GM18951 (cell line): ENCODE measurements around the gene PKN3.
"Not testable (repeated sequence)": the region's sequence is repeated elsewhere in the genome, so short reads cannot be mapped to it uniquely, and the experiment has no call there.

Experiments
- POLR2A ChIP-seq: IDR thresholded peaks from 4 replicates; pipeline ENCODE4 v1.6.1; 2011; ENCODE audit warnings: mild to moderate bottlenecking; ENCODE audit not compliant: insufficient read length, insufficient read depth; ENCODE audit errors: extremely low read depth
- in situ Hi-C: fragments of 300-500 bp; cut with MboI; formaldehyde crosslinking; loops from one replicate; pipeline ENCODE4 v1.12.0; 2022; ENCODE audit warnings: low sequenced_read_pairs, mixed read lengths, inconsistent platforms; ENCODE audit not compliant: unreplicated experiment

PKN3 gene

DNA sequence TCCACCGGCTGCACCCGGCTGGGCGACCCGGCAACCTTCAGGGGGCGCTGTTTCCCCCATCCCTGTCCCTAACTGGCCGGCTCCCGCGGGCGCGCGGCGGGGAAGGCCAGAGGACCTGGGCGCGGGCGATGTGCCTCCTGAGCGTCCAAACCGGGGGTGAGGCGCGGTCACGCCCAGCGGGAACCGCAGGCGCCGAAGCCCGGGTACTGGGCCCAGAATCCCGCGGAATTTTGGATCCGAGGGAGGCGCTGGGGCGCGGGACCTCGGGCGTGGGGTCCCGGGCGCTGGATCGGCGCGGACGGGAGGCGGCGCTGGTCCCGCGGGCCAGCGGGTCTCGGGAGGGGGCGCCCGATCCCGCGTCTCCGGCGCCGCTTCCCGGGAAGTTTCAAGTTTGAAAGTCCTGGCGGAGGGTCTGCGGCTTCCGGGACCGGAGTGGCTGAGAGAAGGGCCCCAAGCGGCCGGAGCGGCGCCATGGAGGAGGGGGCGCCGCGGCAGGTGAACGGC is at the start of gene PKN3:
Gene PKN3 (plus strand): TSS at position 59 of the 504 bp plus-strand sequence. CDS start 413 bp downstream, at position 472.
- TF ChIP-seq POLR2A, result peak; percentile 58
- in situ Hi-C loops, result no loop called here

DNA sequence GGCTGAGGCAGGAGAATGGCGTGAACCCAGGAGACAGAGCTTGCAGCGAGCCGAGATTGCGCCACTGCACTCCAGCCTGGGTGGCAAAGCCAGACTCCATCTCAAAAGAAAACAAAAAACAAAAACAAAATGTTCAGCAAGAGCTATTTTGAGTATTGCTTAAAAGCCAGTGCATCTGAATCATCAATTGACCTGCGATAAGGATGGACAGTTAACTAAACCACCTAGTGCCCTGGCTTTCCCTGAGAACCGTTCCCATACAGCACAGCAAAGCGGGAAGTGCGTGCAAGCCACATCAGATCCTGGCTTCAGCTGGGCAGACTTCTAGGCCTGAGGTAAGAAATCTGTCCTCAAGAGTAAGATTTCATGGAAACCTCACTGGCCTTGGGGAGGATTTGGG is 48.4 kb upstream of the PKN3 start:
- no peak for TF ChIP-seq POLR2A
- in situ Hi-C loops, result no loop called here

DNA sequence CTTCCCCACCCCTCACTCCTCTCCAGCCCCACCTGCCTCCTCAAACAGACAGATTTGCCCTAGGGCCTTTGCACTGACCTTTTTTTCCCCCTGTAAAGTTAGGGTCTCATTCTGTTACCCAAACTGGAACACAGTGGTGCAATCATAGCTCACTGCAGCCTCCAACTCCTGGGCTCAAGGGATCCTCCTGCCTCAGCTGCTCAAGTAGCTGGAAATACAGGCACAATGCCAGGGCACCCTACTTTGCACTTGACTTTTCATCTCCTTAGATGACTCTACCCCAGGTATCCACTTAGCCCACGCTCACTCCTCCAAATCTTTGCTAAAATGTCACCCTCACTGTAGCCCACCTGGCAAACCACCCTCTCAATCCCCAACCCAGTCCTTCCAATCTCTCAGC is 47.8 kb upstream of the PKN3 start:
- no peak for TF ChIP-seq POLR2A

DNA sequence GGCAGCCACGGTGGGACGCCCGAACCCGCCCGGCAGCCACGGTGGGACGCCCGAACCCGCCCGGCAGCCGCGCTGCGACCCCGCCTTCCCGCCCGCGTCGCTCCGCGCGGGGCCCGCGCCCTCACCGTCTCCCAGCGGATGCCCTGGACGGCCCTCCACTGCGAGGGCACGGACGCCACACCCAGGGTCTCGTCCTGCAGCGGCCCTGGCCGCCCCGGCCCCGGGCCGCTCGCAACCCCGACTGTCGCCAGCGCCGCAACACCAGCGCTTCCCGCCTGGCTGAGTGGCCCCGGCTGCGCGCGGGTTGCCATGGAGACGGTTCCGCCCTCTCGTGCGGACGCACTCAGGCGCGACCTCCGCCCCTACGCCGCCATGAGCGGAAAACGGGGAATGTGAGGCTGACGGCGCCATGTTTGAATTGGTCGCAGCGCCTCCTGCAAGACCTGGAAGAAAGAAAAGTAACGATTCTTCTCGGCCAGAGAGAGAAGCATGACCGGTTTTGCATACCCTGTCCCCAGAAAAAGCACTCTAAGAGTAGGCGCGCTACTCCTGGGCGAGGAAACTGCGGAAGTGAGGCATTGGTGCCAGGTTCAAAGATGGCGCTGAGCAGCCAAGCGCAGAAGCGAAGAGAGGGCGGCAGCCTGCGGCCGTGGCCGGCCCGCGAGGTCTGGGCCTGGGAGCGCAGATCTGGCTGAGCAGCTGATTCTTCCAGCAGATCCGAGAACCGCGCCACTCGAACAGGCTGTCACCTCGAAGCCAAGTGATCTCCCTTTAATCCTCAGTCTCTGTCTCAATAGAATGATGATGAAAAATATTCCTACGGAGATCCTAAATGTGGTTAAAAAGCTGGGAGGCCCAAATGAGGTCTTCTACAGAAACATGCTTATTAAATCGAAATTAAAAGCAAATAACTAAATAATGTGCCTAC is 45.6 kb upstream of the PKN3 start, which contains the start of gene DYNC2I2:
Gene DYNC2I2 (minus strand): TSS at position 432 of the 928 bp plus-strand sequence. CDS start 121 bp downstream, at position 311.
- peak; percentile 75 for TF ChIP-seq POLR2A
- in situ Hi-C loops, result no loop called here

More for the DNA sequence above, 47.8 kb upstream of the PKN3 start:
- in situ Hi-C loops, result no loop called here

DNA sequence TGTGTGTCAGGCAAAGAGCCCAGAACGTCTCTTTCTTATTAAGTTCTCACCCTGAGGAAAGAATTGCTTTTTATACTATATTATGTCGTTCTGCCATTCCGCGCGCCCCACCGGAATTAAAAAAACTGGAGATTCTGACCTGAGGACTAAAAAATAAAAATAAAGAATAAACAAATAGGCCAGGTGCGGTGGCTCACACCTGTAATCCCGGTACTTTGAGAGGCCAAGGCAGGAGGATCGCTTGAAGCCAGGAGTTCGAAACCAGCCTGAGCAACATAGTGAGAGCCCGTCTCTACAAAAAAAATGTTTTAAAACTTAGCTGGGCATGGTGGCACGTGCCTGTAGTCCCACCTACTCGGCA is 45.0 kb upstream of the PKN3 start:
- in situ Hi-C loops, result no loop called here
- TF ChIP-seq POLR2A, result no peak

DNA sequence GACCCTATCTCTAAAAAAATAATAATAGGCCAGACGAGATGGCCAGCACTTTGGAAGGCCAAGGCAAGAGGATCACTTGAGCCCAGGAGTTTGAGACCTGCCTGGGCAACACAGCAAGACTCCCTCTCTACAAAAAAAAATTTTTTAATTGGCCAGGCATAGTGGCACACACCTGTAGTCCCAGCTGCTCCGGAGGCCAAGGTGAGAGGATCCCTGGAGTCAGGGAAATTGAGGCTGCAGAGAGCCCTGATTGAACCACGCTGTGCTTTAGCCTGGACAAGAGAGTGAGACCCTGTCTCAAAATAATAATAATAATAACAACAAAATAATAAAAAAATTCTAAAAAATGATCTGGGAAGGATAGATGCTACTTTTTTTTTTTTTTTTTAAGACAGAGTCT is 44.5 kb upstream of the PKN3 start:
- no peak for TF ChIP-seq POLR2A
- in situ Hi-C loops, result no loop called here

DNA sequence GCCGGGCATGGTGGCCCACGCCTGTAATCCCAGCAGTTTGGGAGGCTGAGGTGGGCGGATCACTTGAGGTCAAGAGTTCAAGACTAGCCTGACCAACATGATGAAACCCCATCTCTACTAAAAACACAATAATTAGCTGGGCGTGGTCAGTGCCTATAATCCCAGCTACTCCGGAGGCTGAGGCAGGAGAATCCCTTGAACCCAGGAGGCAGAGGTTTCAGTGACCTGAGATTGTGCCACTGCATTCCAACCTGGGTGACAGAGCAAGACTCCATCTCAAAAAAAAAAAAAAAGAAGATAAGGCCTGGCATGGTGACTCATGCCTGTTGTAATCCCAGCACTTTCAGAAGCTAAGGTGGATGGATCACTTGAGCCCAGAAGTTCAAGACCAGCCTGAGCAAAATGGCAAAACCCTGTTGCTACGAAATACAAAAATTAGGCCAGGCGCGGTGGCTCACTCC is 35.8 kb upstream of the PKN3 start:
- in situ Hi-C loops, result not testable (repeated sequence)

DNA sequence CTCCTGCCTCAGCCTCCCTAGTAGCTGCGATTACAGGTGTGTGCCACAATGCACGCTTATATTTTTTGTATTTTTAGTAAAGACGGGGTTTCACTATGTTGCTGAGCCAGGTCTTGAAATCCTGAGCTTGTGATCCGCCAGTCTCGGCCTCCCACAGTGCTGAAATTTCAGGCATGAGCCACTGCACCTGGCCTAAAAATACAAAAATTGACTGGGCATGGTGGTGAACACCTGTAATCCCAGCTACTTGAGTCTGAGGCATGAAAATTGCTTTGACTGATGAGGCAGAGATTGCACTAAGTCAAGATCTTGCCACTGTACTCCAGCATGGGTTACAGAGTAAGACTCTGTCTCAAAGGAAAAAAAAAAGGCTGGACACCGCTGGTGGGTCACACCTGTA is 32.5 kb upstream of the PKN3 start:
- TF ChIP-seq POLR2A, result no peak
- in situ Hi-C loops, result no loop called here

DNA sequence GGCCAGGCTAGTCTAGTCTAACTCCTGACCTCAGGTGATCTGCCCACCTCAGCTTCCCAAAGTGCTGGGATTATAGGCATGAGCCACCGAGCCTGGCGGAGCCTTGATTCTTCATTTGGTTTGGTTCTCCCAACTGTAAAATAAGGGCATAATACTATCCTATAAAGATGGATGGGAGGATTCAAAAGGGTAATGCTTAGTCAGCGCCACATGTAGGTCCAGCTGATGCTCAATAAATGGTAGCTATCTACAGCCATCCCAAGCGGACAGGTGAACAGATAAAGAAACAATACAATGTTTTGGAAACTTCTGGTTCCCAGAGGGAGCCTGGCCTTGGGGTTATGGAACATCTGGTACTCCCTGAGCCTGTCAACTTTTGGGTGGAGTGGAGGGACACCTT is 26.9 kb upstream of the PKN3 start:
- in situ Hi-C loops, result no loop called here
- no peak for TF ChIP-seq POLR2A

DNA sequence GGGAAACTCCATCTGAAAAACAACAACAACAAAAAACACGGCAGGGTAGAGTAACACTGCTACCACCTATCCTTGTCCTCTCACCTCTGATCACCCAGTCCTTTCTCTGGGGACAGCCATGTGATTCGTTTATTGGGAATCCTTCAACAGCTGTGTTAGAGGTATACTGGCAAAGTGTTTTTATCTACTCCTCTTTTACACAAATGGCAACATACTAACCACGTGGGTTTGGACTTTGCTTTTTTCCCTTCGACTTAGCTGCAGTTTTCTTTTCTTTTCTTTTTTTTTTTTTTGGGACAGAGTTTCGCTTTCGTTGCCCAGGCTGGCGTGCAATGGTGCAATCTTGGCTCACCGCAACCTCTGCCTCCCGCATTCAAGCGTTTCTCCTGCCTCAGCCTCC is 24.5 kb upstream of the PKN3 start:
- no peak for TF ChIP-seq POLR2A

DNA sequence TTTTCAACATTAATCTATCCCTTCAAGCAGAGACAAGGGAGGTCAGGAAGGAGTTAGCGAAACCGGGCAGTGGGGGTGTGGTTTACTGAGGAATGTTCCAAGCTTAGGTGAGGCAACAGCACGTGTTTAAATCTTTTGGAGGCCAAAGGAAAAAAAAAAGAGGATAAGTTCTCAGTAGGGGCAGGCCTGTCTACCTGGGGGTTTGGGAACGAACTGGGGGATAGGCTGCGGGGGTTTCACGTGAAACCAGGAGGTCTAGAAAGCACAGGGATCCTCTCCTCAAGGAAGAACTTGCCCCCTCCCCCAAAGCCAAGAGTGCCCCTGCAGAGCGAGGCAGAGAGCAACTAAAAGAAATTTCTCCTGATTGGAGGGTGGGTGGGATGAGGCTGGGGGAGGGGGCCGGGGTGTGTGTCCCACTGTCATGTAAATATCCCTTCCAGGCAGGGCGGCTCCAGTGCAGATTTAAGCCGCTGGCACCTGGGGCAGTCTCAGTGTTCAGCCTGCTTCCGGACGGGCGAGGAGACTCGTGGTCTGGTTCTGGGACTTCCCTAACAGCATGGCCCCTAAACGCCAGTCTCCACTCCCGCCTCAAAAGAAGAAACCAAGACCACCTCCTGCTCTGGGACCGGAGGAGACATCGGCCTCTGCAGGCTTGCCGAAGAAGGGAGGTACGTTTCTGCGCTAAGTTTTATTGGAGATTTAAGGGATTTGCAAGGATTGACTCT is 18.8 kb upstream of the PKN3 start:
- in situ Hi-C loops, result no loop called here
- TF ChIP-seq POLR2A, result peak; percentile 67

More for the DNA sequence above, 24.5 kb upstream of the PKN3 start:
- in situ Hi-C loops, result no loop called here

DNA sequence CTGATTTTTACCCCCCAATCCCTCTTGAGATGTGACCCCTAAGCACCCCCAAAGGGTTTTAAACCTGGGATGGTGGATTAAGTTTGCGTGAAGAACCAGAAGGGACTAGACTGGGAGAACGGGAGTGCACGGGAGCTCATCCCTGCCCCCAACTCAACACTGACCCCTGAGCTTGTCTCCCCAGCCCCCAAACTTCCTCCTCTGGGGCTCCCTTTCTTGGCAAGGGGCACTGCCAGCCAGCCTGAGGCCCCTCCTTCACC is 18.3 kb upstream of the PKN3 start:
- TF ChIP-seq POLR2A, result no peak
- in situ Hi-C loops, result no loop called here

DNA sequence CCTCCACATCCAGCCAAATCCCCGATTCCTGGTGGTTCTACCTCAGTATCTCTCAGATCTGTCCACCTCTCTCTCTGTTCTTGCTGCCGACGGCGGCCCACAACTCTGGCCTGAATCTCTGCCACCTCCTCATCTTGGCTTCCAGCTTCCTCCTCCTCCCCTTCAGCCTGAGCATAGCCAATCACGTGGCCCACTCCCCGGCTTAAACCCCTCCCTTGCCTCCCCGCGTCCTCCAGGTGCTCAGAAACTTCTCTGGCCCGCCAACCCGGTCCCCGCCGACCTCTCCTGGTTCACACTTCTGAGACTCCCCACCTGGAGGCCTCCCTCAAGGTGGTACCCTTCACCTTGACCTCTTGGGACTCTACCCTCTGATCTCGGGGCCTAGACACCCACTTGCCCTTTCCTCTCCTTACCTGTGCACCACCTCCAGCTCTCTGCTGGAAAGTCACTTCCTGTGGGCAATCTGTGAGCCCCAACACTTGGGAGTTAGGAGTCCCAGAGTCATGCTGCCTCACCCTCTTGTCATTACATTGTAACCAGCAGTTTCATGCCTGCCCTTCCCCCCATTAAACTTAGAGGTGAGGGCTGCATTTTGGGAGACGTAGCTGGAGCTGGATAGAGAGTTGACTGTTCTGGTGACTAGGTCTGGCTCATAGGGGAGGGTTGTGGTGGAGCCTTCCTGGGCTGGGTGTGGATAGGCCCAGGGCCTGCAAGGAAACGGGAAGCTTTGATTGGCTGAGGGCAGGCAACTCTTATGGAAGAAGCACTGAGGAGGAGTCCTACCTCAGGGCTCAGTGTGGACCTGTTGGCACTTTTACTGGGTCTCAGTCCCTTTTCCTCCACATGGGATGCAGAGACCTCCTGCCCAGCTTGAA is 17.7 kb upstream of the PKN3 start:
- TF ChIP-seq POLR2A, result peak; percentile 93
- in situ Hi-C loops, result no loop called here
